Stimulated activated CD4-positive, alpha-beta T cell treated with anti-CD3 and anti-CD28 coated beads, Interleukin-4, amount 100 ng/mL, for 1 hour (primary cell): ENCODE results near the gene GALNT18.

ENCODE experiments used
- DNase-seq: peaks from one replicate; pipeline ENCODE4 v3.0.0-alpha.2; 2020

The GALNT18 gene

GRCh38 chr11:11491014-11491413, 130.8 kb downstream of the GALNT18 start:
- no peak for DNase-seq

- no peak for DNase-seq
Measured at GRCh38 chr11:11486423-11486822, 135.4 kb downstream of the GALNT18 start.

DNA sequence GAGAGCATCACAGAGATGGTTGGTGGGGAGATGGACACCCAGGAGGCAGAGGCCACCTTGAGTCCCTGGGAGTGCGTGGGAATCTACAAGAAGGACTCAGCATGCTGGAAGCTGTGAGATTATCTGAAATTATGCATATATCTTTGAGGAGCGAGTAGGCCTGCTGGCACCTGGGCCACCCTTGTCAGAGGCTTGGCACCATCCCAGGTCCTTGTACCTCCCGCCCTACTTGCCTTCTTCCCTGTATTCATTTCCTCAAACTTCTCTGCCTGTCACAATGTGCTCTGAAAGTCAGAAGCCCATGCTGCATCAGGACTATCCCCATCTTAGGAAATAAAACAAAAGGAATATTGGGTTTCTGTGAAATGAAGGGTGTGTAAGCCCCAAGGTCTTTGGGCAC, 135.8 kb downstream of the GALNT18 start:
- no peak for DNase-seq

- DNase-seq: no peak
Measured at GRCh38 chr11:11483627-11484026, 138.2 kb downstream of the GALNT18 start.

- DNase-seq: no peak
Measured at GRCh38 chr11:11482730-11483129, 139.1 kb downstream of the GALNT18 start.

DNA sequence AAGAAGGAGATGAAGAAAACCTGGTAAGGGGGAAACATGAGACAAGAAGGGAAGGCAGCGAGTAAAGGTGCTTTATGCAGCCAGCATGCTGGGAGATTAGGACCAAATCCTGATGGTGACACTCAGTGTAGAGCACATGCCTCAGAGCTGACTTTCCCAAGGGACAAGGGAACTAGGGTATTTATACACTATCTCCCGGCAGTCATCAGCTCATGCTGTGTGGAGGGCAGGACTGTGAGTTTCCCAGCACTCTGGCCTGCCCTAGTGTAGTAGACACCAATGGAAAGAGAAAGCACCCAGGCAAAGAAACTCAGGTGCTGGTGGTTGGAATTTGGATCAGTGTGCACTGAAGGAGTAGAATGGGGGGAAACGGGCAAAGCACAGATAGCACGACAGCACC, 140.4 kb downstream of the GALNT18 start:
- no peak for DNase-seq

DNA sequence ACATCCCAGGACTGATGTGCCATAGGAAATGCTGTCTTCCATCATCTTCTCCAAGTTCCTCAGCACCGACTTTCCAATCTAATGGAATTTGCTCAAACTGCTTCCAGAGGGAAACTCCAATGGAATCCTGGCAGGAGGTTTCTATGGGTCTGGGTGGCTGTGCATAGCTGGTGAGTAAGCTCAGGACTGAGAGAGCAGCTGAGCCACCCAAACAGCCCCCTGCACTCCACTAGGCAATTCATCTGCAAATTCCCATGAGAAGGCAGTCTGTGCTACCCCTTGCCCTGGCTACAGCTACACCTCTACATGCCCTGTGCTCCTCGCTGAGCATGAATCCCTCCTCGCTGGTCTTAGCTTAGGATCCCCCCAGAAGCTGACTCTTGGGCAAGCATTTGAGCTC, 140.8 kb downstream of the GALNT18 start:
- no peak for DNase-seq

DNA sequence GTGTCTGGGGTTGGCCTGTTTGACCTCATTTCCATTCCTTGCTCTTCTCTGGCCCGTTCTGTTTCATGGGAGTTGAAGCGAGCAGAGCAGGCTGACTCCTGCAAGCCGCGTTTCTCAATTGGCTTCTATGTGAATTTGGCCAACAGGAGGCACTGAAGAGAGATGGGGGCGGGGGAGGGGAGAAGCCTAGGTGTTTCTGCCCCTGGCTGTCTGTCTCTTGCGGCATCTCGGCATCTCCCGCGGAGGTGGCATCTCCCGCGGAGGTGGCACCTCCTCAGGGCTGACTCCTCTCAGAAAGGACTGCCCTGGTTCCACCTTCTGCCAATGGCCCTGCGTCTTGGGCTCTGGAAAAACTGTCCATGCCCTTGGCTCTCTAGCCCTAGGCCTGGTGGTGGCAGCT, 143.1 kb downstream of the GALNT18 start:
- DNase-seq: no peak

DNA sequence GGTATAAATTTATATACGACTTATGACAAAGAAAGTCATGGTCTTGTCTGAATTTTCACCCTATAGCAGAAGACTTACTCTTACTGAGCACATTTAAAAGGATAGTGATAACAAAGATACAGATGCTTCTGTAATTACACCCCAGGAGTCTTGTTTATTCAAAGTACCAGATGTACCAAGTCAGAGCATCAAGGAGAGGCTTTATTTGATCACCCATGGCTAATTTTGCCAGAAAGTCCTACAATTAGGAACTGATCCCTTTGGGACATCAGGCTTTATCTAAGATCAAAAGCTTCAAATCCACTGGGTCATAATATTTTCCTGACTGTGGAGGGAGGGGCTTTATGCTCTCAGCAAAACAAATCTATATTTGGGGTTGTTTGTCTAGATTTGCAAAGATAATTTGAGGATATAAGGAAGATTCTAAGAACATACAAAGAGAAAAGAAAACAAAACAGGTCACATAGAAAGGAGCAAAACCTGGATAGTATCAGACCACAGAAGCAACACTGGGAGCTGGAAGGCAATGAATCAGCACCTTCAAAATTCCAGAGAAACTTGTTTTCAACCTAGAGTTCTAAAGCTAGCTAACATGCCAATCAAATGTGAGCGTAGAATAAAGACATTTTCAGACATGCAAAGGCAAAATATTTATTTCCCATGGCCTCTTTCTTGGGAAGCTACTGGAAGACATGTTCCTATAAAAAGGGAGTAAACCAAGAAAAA, 143.9 kb downstream of the GALNT18 start:
- DNase-seq: no peak

DNA sequence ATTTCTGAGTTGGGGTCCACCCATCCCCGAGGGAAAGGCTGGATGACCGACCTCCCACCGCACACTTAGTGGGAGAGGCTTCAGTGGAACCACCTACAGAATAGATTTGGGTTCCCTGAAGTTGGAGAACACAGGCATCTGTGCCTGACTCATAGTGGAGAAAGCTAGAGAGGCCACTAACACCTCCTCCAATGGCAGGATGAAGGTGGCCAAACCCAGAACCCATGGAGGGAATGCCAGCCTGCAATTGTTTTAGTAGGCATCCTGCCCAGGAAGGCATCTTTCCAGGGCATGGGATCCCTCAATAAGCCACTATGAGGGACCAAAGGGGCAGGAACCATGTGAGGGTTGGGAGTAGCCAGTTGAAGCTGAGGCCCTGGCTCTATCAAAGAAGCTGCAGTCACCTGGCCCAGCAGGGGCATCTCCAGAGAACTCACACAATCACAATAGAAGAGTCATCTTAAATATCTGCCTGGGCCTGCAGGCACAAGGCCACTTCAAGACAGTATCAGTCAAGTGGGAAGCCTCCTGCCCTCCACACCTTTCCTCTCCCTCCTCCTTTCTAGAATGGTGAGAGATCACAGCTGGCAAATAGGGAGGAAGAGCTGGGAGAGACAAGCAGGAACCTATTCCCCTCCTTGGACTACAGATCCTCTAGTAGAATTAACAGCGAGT, 144.7 kb downstream of the GALNT18 start:
- no peak for DNase-seq

- no peak for DNase-seq
Measured at GRCh38 chr11:11476499-11476898, 145.3 kb downstream of the GALNT18 start.

- DNase-seq: no peak
Measured at GRCh38 chr11:11472106-11472505, 149.7 kb downstream of the GALNT18 start.

GRCh38 chr11:11471201-11471600, 150.6 kb downstream of the GALNT18 start:
- no peak for DNase-seq

GRCh38 chr11:11468954-11469353, 152.9 kb downstream of the GALNT18 start:
- DNase-seq: no peak

DNA sequence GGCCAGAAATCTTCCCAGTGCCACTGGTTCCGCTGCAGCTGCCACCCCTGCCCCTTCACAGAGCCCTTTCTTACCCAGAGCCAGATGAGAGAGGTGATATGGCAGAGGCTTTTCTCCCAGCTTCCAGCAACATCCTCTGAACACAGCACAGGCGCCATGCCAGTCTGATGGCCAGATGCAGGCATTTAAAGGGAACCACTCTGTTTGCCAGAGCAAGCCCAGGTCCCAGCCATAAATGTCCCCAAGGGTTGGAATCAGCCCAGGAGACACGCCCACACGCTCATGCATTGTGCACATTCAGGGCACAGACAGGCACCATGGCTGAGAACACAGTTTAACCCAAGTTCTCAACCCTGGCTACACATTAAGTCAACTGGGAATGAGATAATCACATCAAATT, 154.5 kb downstream of the GALNT18 start:
- no peak for DNase-seq

- DNase-seq: no peak
Measured at GRCh38 chr11:11464555-11464954, 157.2 kb downstream of the GALNT18 start.

DNA sequence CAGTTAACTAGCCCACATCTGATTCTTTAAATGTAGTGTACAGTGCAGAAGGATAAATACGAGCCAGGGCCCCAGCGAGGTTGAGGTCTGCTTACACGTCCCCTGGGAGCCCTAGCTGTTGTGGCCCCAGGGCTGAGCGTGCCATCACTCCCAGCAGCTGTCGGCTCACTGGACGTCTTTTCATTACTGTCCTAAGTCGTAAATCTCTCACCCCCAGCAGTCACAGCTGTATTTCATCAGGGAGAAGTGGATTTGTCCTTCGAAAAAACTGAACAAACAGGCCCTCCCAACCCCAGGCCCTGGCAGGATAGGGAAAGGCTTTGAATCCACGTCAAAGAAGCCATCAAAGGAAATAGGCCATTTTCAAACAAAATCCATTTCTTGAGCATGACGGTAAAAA, 158.4 kb downstream of the GALNT18 start:
- no peak for DNase-seq

DNA sequence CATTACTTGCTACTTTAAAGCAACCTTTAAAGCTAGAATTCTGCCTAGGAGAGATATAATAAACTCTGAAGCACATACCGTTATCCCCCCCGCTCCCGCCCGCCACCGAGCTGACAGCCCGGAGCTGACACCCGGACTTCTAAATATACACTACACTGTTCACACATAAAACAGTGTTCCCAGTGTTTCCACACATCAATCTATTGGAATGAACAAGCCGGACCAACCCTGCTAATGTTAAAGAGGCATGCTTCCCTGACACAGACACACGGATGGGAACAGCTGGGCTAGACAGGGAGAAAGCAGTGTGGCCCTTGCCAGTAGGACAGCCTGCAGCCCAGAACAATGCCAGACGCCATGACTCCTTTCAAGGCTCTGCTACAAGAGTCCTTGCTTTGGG, 160.3 kb downstream of the GALNT18 start:
- no peak for DNase-seq

GRCh38 chr11:11459578-11459977, 162.2 kb downstream of the GALNT18 start:
- no peak for DNase-seq

- DNase-seq: no peak
Measured at GRCh38 chr11:11458485-11458884, 163.3 kb downstream of the GALNT18 start.

- DNase-seq: no peak
Measured at GRCh38 chr11:11458001-11458400, 163.8 kb downstream of the GALNT18 start.

GRCh38 chr11:11456866-11457265, 164.9 kb downstream of the GALNT18 start:
- DNase-seq: no peak

GRCh38 chr11:11454671-11455223, 167.1 kb downstream of the GALNT18 start:
- DNase-seq: no peak

DNA sequence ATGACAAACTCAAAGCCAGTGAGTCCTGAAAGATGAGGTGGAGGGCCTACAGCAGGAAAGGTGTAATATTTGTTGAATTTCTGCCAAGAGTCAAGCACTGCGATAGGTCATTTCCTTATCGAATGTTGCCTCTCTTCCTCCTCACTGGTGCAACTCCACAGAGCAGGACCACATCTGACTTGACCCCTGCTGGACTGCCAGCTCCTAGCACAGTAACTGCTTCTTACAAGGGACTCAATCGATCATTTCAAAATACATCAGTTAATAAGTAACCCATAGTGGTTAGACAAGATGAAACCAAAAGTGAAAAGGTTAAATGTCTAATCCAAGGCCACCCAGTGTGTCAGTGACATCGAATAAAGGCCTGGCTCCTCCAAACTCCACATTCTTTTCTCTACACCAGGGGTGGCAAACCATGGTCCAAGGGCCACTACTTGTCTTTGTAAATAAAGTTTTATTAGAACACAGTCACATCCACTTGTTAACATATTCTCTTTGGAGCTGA, 170.3 kb downstream of the GALNT18 start:
- no peak for DNase-seq
